Measurements from ENCODE around the gene IFI27L2. TPM values are rescaled to one million over a fixed set of nuclear protein-coding genes. Genes with fewer than 3 reads are reported as not detected.

The IFI27L2 gene
- total and polyA plus RNA-seq, 2 of the 8 experiments (the other 6 are each of a cell fraction or from before 2014, with no cell fraction given) = 14.0 to 69.6 TPM

DNA sequence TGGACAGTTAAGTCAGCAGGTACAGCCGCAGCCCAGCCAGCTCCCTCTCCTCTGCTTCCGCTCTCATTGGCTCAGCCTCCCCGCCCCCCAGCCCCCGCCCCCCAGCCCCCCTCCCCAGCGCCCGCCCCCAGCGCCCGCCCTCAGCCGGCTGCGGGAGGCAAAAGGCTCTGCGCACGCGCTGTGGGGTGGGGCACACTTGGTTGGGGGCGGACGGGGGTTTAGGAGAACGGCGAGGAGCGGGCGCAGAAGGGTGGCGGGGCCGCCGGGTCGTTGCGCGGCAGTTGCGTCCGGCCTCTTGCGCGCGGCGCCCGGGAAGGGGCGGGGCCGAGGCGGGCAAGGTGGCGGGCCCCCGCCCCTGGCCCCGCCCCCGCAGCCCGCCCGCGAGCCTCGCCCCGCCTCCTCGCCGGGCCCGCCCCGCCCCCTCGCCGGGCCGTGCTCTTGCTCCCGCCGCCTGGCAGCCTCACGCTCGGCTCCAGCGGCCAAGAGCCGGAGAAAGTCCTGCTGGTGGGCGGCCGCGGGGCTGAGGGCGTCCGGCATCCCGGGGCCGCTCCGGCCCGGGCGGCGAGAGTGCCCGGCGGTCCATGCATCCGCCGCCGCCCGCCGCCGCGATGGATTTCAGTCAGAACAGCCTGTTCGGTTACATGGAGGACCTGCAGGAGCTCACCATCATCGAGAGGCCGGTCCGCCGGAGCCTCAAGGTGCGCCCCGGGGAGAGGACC is 44.6 kb upstream of the IFI27L2 start, which contains the start of gene PPP4R4:
PPP4R4 (plus strand) TSS at position 438 of the 719 bp plus-strand sequence; CDS start at position 582, 144 bp downstream.
- Histone ChIP-seq H3K9ac (replicated peaks in 1 of 4; ENCODE audit: extremely low read depth in 1 of 4, low read depth in 3 of 4, low read length in 3 of 4) (peak within 1 kb of the TSS; percentile 24 to 67 (median 38); a peak in 5 of 7 replicates), H3K4ac (replicated peaks; ENCODE audit: insufficient read length, low read depth, low read length) (no peak within 1 kb of the TSS), H2BK15ac (ENCODE audit: low read length) (no peak within 1 kb of the TSS), H3K23ac (ENCODE audit: insufficient read length) (no peak within 1 kb of the TSS), H3K4me3 (ENCODE audit: extremely low read depth in 1 of 4, insufficient read depth in 2 of 4, low read depth in 3 of 4, low read length in 4 of 4) (peak within 1 kb of the TSS; percentile 67 to 97 (median 86)), H4K5ac (ENCODE audit: insufficient read length, low read depth, low read length) (peak within 1 kb of the TSS; percentile 36), H3K36me3 (ENCODE audit: control insufficient read depth in 2 of 4, insufficient read depth in 4 of 4, low read length in 3 of 4) (no peaks in the 10 kb centered on the region; a peak in 1 of 8 replicates), H3K27ac (ENCODE audit: low read depth, low read length) (0 out of 2 replicates have a peak within 1 kb of the TSS, but pooled peaks have one; percentile 39), H3K9me3 (ENCODE audit: insufficient read depth in 2 of 2, low read depth in 1 of 2, low read length in 1 of 2) (no peaks in the 10 kb centered on the region), H3K23me2 (ENCODE audit: low read depth, low read length) (peaks cover 9% of the 10 kb centered on the region; the same call in 1 of the 2 replicates), H4K91ac (replicated peaks; ENCODE audit: insufficient read length, low read length) (peak within 1 kb of the TSS; percentile 11), H4K8ac (ENCODE audit: extremely low read depth, insufficient read depth, low read length) (no peak within 1 kb of the TSS; the same call in 1 of the 2 replicates), H3K18ac (ENCODE audit: extremely low read depth, low read length) (peak within 1 kb of the TSS; percentile 85; the same call in 1 of the 2 replicates), H2AFZ (ENCODE audit: low read length) (peak within 1 kb of the TSS; percentile 85), H3K4me1 (replicated peaks in 1 of 4; ENCODE audit: control insufficient read depth in 3 of 4, insufficient read depth in 4 of 4, low read length in 3 of 4) (peaks cover 0 to 6% (median 3%) of the 10 kb centered on the region in 4 experiments; a peak in 5 of 7 replicates), H4K20me1 (replicated peaks in 1 of 2; ENCODE audit: control insufficient read depth in 1 of 2, insufficient read depth in 2 of 2, low read length in 2 of 2) (no peaks in the 10 kb centered on the region), H3K79me2 (ENCODE audit: control insufficient read depth in 1 of 2, insufficient read depth in 2 of 2, low read length in 2 of 2) (peaks cover 0 to 16% of the 10 kb centered on the region in 2 experiments; a peak in 2 of 4 replicates), H3K14ac (ENCODE audit: insufficient read length) (peak within 1 kb of the TSS; percentile 72), H3K79me1 (ENCODE audit: low read depth, low read length) (no peaks in the 10 kb centered on the region), H2BK12ac (ENCODE audit: low read depth, low read length) (no peak within 1 kb of the TSS), H3K56ac (replicated peaks; ENCODE audit: insufficient read length, low read depth, low read length) (no peak within 1 kb of the TSS), H2BK120ac (replicated peaks; ENCODE audit: low read depth, low read length) (no peak within 1 kb of the TSS), H3K27me3 (replicated peaks in 1 of 4; ENCODE audit: control insufficient read depth in 3 of 4, extremely low read depth in 1 of 4, insufficient read depth in 3 of 4, low read length in 3 of 4) (peaks cover 0 to 4% (median 0%) of the 10 kb centered on the region in 4 experiments; a peak in 2 of 7 replicates), H2BK20ac (ENCODE audit: low read length) (no peak within 1 kb of the TSS), H2AK5ac (ENCODE audit: low read depth, low read length) (no peak within 1 kb of the TSS), H3K4me2 (ENCODE audit: insufficient read depth in 1 of 2, low read depth in 2 of 2, low read length in 2 of 2) (peak within 1 kb of the TSS; percentile 83 to 97), H2BK5ac (ENCODE audit: low read depth, low read length) (no peak within 1 kb of the TSS; the same call in 1 of the 2 replicates)
- ChIA-PET CTCF (ENCODE audit: partially characterized antibody) (interaction anchor here (1.0 to 2.0 kb wide), 7 partner anchors 7 to 234 kb away, joined by 3 to 7 read pairs (median 4); partner anchors contain the start of gene IFI27L2), POLR2A (ENCODE audit: partially characterized antibody) (interaction anchor here (0.6 to 1.7 kb wide), 3 partner anchors 10 to 949 kb away, joined by 3 to 6 read pairs (median 3); partner anchors contain the start of gene OTUB2)
- FAIRE-seq (no peak), DNase-seq (ENCODE audit: low read depth in 1 of 2, low spot score in 2 of 2) (peak; percentile 78 to 95)
- 7% methylated on average over 14 of the region's 84 CpGs; no CpG with 5 or more reads in 1 of the 2 experiments for WGBS, 2 experiments (ENCODE audit: extremely low coverage in 1 of 2, insufficient coverage in 1 of 2, insufficient read length in 1 of 2, insufficient replicate concordance in 2 of 2, low coverage in 1 of 2, low lambda C conversion rate in 2 of 2, missing lambda C conversion rate in 1 of 2)
- TF ChIP-seq CREB1 (IDR thresholded peaks at IDR 0.05) (0 out of 2 replicates have a peak, but pooled peaks have one; percentile 37), NANOG (IDR thresholded peaks at IDR 0.05; ENCODE audit: insufficient read depth, low read depth, low read length, poor library complexity, severe bottlenecking) (no peak), TBP (IDR thresholded peaks at IDR 0.05; ENCODE audit: low read depth, low read length) (peak; percentile 21; the same call in 1 of the 2 replicates), PHF8 (conservative IDR thresholded peaks at IDR 0.05; ENCODE audit: low read depth, low read length) (peak; percentile 45; the same call in 1 of the 2 replicates), TAF7 (optimal IDR thresholded peaks at IDR 0.05; ENCODE audit: borderline replicate concordance, low read depth, low read length) (peak; percentile 62), NRF1 (IDR thresholded peaks at IDR 0.05; ENCODE audit: low read depth, low read length) (peak; percentile 53), GABPA (IDR thresholded peaks at IDR 0.05; ENCODE audit: borderline replicate concordance, insufficient read depth, low read length) (no peak), POLR2A (IDR thresholded peaks at IDR 0.05; ENCODE audit: control extremely low read depth in 1 of 2, low read depth in 2 of 2, low read length in 2 of 2) (0 out of 3 replicates have a peak, but pooled peaks of 1 of the 2 experiments have one; percentile 19)
